ENCODE data around the gene OXA1L. TPM values are rescaled to one million over a fixed set of nuclear protein-coding genes. Genes with fewer than 3 reads are reported as not detected.
"Not testable (repeated sequence)": the region's sequence is repeated elsewhere in the genome, so short reads cannot be mapped to it uniquely, and the experiment has no call there.

The OXA1L gene
- total RNA-seq, 1 experiment from 2014 or later = 67.5 TPM

GRCh38 chr14:22753586-22753985 is 12.9 kb upstream of the OXA1L start:
- no peaks in the 10 kb centered on the region for H3K27me3 ChIP-seq
- H3K4me3 ChIP-seq = no peak overlapping the region
- no peaks in the 10 kb centered on the region for H3K36me3 ChIP-seq
- no peak for DNase-seq
- H3K9me3 ChIP-seq = no peaks in the 10 kb centered on the region

- H3K27me3 ChIP-seq, H3K36me3 ChIP-seq, DNase-seq, H3K4me3 ChIP-seq, H3K9me3 ChIP-seq: not testable (repeated sequence)
Measured at GRCh38 chr14:22757972-22758650, 8.4 kb upstream of the OXA1L start.

- no peaks in the 10 kb centered on the region for H3K27me3 ChIP-seq
- no peak overlapping the region for H3K4me3 ChIP-seq
- no peaks in the 10 kb centered on the region for H3K36me3 ChIP-seq
- H3K9me3 ChIP-seq = peaks cover 6% of the 10 kb centered on the region; the same call in 1 of the 2 replicates
- DNase-seq = no peak
Measured at GRCh38 chr14:22761734-22762133, 4.8 kb upstream of the OXA1L start.

- DNase-seq = no peak
- H3K36me3 ChIP-seq = peaks cover 14% of the 10 kb centered on the region
Measured at GRCh38 chr14:22764382-22764781, 2.1 kb upstream of the OXA1L start.

GRCh38 chr14:22767323-22767589 is 768 bp downstream of the OXA1L start:
- no peaks in the 10 kb centered on the region for H3K9me3 ChIP-seq
- no peaks in the 10 kb centered on the region for H3K27me3 ChIP-seq
- peaks cover 35% of the 10 kb centered on the region for H3K36me3 ChIP-seq
- no peak for DNase-seq
- peak overlapping the region; percentile 77 for H3K4me3 ChIP-seq

More at GRCh38 chr14:22764382-22764781, 2.1 kb upstream of the OXA1L start:
- H3K27me3 ChIP-seq = no peaks in the 10 kb centered on the region
- H3K9me3 ChIP-seq = peaks cover 6% of the 10 kb centered on the region; the same call in 1 of the 2 replicates
- no peak overlapping the region for H3K4me3 ChIP-seq

- H3K9me3 ChIP-seq = no peaks in the 10 kb centered on the region
- DNase-seq = no peak
- no peak overlapping the region for H3K4me3 ChIP-seq
- H3K27me3 ChIP-seq = no peaks in the 10 kb centered on the region
- H3K36me3 ChIP-seq = peaks cover 35% of the 10 kb centered on the region
Measured at GRCh38 chr14:22768947-22769346, 2.5 kb downstream of the OXA1L start.

- H3K9me3 ChIP-seq = no peaks in the 10 kb centered on the region
- H3K4me3 ChIP-seq = no peak overlapping the region
- H3K36me3 ChIP-seq = peaks cover 35% of the 10 kb centered on the region
- DNase-seq = no peak
- H3K27me3 ChIP-seq = no peaks in the 10 kb centered on the region
Measured at GRCh38 chr14:22769369-22769768, 2.9 kb downstream of the OXA1L start.

GRCh38 chr14:22770481-22771187 is 4.1 kb downstream of the OXA1L start:
- no peak for DNase-seq
- Histone ChIP-seq H3K4me3 (no peak overlapping the region), H3K36me3 (peaks cover 35% of the 10 kb centered on the region), H3K9me3 (no peaks in the 10 kb centered on the region), H3K27me3 (no peaks in the 10 kb centered on the region)

- Histone ChIP-seq H3K36me3 (peaks cover 35% of the 10 kb centered on the region), H3K27me3 (no peaks in the 10 kb centered on the region), H3K4me3 (no peak overlapping the region), H3K9me3 (no peaks in the 10 kb centered on the region)
- DNase-seq = no peak
Measured at GRCh38 chr14:22772725-22773124, 6.2 kb downstream of the OXA1L start.

- no peaks in the 10 kb centered on the region for H3K9me3 ChIP-seq
- no peak for DNase-seq
- H3K36me3 ChIP-seq = peaks cover 29% of the 10 kb centered on the region
Measured at GRCh38 chr14:22773162-22774010, 6.9 kb downstream of the OXA1L start.

GRCh38 chr14:22774011-22774706 is 7.7 kb downstream of the OXA1L start:
- Histone ChIP-seq H3K36me3 (peaks cover 23% of the 10 kb centered on the region), H3K27me3 (no peaks in the 10 kb centered on the region), H3K4me3 (no peak overlapping the region), H3K9me3 (no peaks in the 10 kb centered on the region)
- DNase-seq = no peak

More at GRCh38 chr14:22773162-22774010, 6.9 kb downstream of the OXA1L start:
- Histone ChIP-seq H3K4me3 (no peak overlapping the region), H3K27me3 (no peaks in the 10 kb centered on the region)

- Histone ChIP-seq H3K36me3 (peaks cover 2% of the 10 kb centered on the region), H3K27me3 (no peaks in the 10 kb centered on the region), H3K4me3 (no peak overlapping the region), H3K9me3 (no peaks in the 10 kb centered on the region)
- DNase-seq = no peak
Measured at GRCh38 chr14:22776215-22776614, 9.7 kb downstream of the OXA1L start.

- not testable (repeated sequence) for H3K27me3 ChIP-seq, H3K36me3 ChIP-seq, H3K4me3 ChIP-seq, DNase-seq, H3K9me3 ChIP-seq
Measured at GRCh38 chr14:22776849-22777248, 10.4 kb downstream of the OXA1L start.

GRCh38 chr14:22778084-22778483 is 11.6 kb downstream of the OXA1L start:
- no peaks in the 10 kb centered on the region for H3K27me3 ChIP-seq
- no peak overlapping the region for H3K4me3 ChIP-seq
- no peak for DNase-seq
- no peaks in the 10 kb centered on the region for H3K36me3 ChIP-seq
- H3K9me3 ChIP-seq = no peaks in the 10 kb centered on the region

- H3K9me3 ChIP-seq = no peaks in the 10 kb centered on the region
- no peaks in the 10 kb centered on the region for H3K27me3 ChIP-seq
- no peak overlapping the region for H3K4me3 ChIP-seq
- H3K36me3 ChIP-seq = no peaks in the 10 kb centered on the region
- DNase-seq = peak; percentile 24
Measured at GRCh38 chr14:22780105-22780679, 13.7 kb downstream of the OXA1L start.

GRCh38 chr14:22780941-22781300 is 14.4 kb downstream of the OXA1L start:
- H3K27me3 ChIP-seq = no peaks in the 10 kb centered on the region
- H3K36me3 ChIP-seq = no peaks in the 10 kb centered on the region
- no peak overlapping the region for H3K4me3 ChIP-seq
- H3K9me3 ChIP-seq = no peaks in the 10 kb centered on the region
- DNase-seq = no peak

Data from MG63 (cell line).